Measurements from ENCODE around the gene PLXDC2. TPM values are rescaled to one million over a fixed set of nuclear protein-coding genes. Genes with fewer than 3 reads are reported as not detected.

Gene PLXDC2
- total RNA-seq, 2 experiments from 2014 or later = not detected

DNA sequence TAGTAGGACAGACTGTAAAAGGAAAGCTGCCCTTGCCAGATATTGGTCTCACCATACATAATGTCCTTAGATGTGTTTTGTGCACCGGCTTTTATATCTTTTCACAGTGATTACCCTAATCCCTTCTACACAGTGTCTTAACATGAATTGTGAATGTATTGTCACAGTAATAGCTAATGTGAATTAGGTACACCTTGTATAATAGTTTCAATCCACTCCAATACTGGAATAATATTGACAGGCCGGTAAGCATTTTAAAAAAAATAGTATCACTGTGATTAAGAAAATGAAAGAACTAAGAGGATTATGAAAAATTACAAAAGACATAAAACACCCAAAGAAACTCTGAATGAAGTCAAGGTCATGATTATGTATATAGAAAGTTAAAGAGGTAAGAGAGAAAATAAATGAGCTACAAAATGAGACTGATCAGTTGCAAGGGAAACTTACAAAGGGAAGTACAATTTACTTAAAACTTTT lies 420.9 kb downstream of the PLXDC2 start:
- POLR2A ChIA-PET = no interaction called here
- CTCF ChIA-PET = no interaction called here

DNA sequence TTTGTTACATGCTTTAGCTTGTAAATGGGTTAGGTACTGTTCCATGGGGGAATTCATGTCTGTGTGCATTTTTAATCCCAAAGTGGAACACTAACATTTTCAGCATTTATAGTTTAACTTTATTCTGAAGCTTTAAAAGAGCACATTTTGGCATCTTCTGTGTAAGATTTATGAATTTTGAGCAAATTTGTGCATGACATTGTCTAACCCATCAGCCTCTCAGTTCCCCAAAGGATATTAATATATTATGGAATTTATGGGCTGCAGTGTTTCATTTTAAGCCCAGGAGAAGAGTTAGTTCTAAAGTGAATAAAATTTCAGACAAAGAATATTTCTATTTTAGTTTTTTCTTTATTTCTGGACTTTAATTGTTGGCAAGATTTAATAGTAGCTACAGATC lies 421.4 kb downstream of the PLXDC2 start:
- ChIA-PET POLR2A (no interaction called here), CTCF (no interaction called here)

DNA sequence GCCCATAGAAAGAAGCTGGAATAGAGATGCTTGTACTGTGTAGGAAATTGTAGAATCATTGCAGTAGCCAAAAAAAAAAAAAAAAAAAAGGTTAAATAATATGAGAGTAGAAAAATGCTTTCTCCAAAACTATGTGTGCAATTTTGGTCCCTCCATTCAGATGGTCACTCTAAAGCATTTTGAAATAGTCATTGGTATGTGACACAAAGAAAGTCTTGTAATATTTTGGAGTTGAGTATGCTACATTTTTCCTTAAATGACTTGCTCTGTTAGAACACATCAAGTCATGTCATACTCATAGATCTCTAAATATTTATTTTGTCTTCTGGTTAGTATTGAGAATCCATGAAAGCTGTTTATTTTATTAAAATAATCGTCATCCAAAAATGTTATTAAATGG lies 424.4 kb downstream of the PLXDC2 start:
- ChIA-PET CTCF (no interaction called here), POLR2A (no interaction called here)

DNA sequence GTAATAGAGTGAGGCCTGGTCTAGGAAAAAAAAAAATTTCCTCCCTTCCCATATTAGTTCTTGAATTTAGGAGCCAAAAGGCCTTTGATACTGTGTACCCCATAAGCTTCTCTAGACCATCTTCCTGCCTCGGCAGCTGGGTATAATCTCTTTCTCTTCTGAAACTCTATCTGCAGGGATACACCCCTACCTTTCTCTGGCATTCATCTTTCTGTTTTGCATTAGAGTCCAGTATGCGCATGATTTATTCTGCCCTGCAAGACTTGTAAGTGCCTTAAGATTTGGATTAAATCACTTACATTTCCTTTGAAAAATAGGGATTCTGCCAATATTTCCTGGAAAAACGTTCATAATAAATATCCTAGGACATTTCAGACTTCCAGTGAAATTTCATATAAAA lies 431.2 kb downstream of the PLXDC2 start:
- CTCF ChIA-PET = interaction anchor here (0.6 kb wide), 1 partner anchor 29 kb away, joined by 3 read pairs; no protein-coding TSS in a partner anchor
- POLR2A ChIA-PET = no interaction called here

DNA sequence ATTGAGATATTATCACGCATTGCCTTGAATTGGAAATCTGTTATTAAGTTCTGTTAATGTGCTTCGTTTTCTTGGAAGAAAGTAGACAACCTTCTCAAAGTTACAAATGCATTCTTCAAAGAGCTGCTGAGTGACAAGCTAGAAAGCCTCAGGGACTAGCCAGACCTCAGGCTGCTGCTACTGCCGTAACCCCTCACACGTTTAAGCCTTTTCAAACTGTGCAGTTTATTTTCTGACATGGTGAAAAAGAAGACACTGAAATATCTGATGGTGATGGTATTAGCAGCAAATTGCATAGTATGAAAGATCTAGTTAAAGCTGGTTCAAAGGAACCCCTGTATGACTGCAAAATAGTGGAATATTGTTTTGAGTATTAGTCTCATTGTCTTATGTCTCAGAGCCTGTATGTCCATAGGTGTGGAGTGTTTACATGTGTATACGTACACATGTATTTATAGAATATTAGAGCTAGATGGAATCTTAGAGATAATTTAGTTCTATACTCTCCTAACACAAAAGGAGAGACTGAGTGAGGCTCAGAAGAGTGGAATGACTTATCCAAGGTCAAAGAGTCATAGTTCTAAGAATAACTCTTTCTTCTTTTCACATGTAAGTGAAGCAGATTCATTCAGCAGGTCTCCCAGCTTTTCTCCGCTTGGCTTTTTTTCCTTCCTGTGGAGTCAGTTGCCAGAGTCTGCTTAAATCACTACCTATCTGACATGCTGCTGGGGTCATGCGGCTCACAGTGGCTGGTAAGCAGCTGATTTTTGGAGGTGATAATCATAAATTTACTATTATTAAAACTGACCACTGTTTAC lies 431.9 kb downstream of the PLXDC2 start:
- CTCF ChIA-PET = interaction anchor here (0.6 kb wide), 1 partner anchor 29 kb away, joined by 3 read pairs; no protein-coding TSS in a partner anchor

DNA sequence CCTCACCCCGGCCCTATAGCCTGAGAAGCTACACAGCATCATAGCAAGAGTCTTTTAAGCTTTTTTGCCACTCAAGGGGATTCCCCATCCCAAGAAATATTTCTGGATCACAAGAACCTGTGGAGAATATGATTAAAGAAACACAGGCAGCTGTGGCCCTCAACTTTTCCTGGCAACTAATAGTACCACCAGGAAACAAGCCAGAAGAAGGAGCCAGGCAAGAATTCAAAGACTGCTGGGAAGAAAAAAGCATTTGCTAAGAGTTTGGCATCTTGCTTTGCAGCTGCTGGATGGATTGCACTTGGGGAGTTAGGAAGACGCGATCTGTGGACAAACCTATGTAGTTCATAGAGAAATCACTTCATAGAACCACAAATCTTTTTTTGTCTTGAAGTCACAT lies 437.8 kb downstream of the PLXDC2 start:
- POLR2A ChIA-PET = no interaction called here

More for the DNA sequence above, 431.9 kb downstream of the PLXDC2 start:
- POLR2A ChIA-PET = no interaction called here

DNA sequence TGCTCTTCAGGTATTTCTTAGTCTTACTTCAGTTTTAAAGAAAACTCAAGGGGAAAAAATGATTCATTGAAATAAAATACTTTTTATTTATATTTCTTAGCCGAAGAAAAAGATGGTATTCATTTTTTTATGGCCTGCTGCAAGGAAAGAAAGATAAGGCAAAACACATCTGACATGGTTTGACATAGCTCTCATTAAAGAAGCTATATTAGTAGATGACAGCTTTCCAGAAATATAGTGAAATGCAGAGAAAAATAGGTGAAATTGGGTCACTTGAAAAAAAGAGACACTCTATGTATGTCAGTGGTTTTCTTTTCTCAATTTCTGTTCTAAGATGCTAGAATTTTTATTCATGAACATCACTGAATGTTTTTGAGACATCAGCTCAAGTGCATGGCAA lies 438.3 kb downstream of the PLXDC2 start:
- POLR2A ChIA-PET = no interaction called here
- CTCF ChIA-PET = no interaction called here

More for the DNA sequence above, 437.8 kb downstream of the PLXDC2 start:
- CTCF ChIA-PET = no interaction called here

DNA sequence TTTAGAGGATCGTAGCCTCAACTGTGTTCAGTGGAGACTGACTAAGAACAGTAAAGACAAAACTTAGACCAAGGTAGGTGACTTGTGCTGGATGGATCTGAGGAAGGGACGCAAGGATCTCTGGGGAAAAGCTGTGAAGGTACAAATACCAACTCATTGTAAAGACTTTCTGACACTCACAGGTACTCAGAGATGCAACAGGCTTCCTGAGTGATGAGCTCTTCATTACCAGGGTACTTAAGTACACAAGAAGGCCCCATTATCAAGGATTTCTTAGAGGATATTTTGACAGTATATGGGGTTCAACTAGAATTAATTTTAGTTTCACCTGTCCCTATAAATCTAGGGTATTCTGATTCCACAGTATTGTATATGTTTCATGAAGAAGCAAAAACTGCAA lies 440.7 kb downstream of the PLXDC2 start:
- POLR2A ChIA-PET = no interaction called here
- CTCF ChIA-PET = no interaction called here

DNA sequence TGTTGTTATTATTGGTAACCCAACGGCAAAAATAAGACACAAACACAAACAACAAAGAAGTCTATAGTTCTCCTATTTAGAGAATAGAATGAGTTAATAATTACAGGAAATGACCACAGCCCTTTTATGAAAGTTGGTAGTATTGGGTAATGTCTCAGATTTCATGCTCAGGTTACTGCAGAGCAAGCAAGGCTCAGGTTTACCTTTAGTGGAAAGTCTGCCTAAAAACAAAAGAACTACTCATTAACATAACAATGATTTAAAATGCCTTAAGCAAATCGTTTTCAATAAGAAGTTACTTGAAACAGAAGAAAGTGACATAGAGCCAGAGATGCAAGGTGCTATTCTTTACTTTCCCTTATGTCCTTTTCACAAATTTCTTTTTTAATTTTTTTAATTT lies 441.2 kb downstream of the PLXDC2 start:
- POLR2A ChIA-PET = no interaction called here
- CTCF ChIA-PET = no interaction called here

DNA sequence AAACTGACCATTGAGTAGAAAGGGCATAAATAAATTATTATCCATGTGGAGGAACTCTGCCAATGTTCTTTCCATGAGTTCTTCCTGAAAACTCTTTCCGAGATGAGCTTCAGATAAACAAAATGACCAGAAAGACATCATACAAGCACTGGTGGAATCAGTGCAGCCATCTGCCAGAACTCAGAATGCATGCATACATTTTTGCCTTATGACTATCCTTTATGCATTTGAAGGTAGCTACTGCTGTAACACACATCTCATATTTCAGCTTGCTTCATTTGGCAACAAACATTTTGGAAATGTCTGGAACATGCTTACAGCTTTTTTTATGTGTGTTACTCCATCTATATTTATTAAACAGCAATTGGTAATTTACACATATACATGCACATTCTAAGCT lies 448.9 kb downstream of the PLXDC2 start:
- POLR2A ChIA-PET = no interaction called here
- CTCF ChIA-PET = no interaction called here

DNA sequence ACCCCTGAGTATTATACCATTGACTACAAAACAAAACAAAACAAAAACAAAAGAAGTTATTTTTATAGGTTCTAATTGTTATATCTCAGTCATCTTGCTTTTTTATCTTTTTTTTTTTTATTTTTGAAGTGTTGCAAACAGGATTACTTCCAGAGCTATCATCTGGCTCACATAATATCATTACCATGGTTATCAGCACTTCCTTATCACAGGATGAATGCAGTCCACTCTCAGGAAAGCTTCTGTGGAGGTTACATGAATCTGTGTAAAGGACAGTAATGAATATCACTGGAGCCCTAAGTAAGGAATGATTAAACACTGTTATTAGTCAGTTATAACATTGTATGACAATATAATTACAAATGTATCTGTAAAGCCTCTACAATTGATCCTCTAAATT lies 451.5 kb downstream of the PLXDC2 start:
- ChIA-PET POLR2A (no interaction called here), CTCF (no interaction called here)

DNA sequence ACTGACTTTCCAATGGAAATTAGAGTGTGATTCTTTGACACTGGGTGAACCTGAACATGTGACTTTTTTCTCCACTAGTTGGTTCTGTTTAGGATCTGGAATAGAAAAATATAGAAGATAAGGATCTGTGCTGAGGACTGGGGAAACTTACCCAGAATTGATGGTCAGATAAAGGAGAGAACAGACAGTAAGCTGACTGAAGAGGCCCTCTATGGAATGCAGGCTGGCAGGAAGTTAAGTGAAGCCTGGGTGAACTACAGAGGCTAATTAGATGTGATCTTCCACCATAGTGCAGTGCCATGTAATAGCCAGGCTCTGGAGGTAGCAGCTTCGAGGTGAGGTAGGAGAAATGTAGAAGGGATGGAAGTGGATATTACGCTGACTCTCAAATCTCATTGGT lies 455.3 kb downstream of the PLXDC2 start:
- ChIA-PET POLR2A (no interaction called here), CTCF (no interaction called here)

DNA sequence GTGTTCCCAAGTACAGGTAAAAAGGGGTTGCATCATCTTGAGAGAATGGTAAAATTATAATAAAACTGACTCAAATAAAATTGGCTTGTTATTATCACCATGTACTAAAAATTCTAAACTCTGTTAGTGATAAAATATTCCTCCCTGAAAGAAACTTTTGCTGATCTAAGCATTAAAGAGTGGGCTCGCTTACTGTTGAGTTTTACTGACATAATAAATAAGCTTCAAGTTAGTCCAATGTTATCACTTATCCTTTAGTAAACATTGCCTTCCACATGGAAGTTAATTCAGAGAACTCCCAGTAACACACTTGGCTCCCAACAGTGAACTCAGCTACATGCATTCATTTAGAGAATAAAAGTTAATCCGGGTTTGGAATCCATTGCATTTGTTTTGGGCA lies 456.4 kb downstream of the PLXDC2 start:
- CTCF ChIA-PET = no interaction called here

DNA sequence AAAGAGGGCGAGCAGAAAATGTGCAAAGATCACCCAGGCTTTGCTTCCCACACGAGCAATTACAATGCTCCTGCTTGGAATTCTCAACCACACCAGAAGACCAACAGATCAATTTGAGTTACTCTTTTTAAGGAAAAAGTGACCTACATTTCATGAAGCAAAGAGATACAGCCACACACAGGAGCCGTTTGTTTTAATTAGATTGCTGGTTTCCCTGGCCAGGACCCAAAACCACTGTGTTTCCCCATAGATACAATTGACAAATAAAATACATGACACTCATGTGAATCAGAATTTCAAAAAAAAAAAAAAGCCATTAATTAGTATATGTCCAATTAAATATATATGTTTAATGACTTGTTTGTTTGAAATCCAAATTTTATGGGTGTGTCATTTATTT lies 458.3 kb downstream of the PLXDC2 start:
- ChIA-PET CTCF (no interaction called here), POLR2A (no interaction called here)

More for the DNA sequence above, 456.4 kb downstream of the PLXDC2 start:
- POLR2A ChIA-PET = no interaction called here

DNA sequence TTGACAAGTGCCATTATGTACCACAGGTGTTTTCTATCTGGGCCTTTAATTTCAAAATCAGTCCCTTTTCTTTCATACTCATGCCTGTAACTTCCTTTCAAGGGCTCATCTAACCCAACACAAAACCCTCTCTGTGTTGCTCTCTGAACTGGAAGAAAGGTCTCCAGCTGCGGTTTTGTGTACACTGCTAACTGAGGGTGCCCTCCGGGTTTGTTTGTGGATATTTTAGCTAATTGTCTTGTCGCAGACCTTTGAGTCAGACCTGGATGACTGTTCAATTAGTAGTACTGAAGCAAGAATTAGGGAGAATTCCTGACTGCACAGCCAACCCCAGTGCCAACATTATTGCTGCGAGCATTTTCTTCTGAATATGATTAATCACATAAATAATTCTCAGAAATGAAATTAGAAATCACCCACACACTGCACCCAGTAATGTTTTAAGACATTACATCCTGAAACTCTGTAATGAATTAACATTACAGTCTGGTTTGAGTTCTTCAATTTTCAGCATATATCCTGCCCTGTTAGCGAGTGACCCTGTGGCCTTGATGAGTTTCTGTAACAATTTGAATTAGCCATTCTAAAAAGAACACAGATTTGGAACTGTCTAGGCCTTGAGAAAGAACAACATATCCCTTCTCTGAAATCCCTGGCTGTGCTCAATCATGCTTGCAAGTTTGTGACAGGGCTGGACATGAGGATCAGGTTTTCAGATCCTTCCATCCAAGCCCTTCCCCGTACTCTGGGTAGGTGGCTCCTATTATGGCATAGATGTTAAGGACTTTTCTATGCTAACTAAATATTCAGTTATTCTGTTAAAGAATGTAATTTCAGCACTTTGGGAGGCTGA lies 460.1 kb downstream of the PLXDC2 start:
- POLR2A ChIA-PET = no interaction called here

DNA sequence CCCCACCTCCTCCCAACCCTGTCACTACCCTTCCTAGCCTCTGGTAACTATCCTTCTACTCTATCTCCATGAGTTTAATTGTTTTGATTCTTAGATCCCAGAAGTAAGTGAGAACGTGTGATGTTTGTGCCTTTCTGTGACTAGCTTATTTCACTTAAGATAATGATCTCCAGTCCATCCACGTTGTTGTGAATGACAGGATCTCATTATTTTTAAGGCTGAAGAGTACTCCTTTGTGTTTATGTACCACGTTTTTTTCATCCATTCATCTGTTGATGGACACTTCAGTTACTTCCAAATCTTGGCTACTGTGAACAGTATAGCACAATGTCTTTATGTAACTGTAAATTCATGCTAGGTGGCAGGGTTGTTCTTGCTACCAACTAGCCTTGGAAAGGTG lies 461.6 kb downstream of the PLXDC2 start:
- POLR2A ChIA-PET = no interaction called here

More for the DNA sequence above, 460.1 kb downstream of the PLXDC2 start:
- CTCF ChIA-PET = interaction anchor here (0.7 kb wide), 1 partner anchor 29 kb away, joined by 3 read pairs; no protein-coding TSS in a partner anchor

DNA sequence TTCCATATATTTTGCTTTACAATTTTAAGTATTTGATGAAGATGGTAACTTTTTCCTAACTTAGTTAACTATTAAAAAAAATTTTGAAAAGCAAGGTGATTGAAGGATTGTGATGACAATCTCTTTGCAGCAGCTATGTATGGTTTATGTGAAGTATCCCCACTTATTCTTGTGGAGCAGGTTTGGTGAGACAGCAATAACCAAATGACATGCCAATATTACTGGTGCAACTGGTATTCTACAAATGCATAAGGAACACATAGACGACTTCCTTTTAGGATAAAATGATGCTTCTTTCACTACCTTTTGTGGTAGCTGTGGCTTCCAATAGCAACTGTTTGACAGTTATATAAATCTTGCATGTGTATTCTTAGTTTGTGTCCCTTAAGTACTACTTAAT lies 465.3 kb downstream of the PLXDC2 start:
- ChIA-PET CTCF (no interaction called here), POLR2A (no interaction called here)

More for the DNA sequence above, 461.6 kb downstream of the PLXDC2 start:
- CTCF ChIA-PET = no interaction called here

DNA sequence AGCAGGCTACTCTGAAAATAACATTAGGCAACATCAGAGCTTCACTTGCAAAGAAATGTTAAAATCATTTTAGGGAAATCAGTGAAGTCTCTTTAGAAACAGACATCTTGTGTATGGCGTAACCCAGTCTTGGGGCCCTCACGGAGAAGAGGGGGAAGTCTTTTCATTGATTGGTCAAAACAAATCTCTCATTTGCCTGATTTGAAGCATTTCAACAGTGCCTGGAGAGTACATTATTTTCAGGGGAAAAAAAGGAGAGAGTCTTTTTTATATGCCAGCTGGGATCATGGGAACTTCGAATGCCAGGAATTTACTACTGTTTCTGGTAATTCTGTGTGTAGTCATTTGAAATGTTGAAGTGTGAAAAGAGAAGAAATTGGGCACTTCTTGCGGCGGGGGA lies 471.4 kb downstream of the PLXDC2 start:
- ChIA-PET POLR2A (no interaction called here), CTCF (no interaction called here)

DNA sequence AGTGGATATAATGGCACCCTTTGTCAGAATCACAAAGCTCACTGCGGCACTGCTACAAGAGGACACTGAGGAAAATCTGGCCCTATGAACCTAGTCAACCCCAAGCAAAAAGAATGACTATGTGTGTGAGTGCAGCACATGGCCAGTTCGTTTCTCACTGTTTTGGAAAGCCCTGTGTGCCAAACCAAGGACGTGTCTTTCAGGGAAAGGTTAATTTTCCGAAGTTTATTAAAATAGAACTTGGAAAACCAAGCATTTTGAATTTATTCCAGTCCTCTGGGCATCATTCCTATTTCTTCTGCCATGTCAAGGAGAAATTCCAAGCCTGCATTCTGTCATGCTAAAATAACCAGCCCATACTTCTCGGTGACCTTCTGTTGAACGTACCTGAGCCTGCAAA lies 471.8 kb downstream of the PLXDC2 start:
- POLR2A ChIA-PET = no interaction called here
- CTCF ChIA-PET = no interaction called here

DNA sequence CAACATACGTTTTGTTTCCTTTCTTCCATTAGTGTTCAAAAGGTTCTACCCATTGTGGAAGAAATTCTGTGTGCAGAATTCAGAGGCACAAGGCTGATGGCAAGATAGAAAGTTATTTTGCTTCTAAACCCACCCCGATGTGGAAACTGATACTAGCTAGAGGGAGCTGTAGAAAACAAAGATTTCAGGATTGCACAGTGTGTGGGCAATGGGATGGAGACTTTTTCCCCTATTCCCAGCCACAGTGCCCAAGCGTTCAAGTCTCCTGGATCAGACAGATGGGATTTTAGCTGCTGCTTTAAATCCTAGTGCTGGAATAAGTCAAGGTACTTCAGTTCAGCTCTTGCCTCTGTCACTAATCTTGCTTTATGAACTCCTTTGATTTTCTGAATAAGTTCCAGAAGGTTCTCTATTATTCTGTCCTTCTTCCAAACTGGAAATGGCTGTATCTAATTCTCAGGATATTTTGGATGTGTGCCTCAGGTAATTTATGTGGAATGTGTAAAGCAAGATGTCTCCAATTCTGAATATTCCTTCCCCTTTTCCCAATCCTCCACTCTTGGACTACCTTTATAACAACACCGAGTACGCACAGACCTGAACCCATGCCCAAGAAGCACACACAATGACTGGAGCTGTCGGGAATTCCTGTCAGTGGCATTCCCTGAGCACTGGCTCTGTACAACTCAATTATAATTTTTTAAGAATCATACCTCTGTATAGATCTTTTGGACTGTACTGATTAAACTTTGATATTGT lies 473.0 kb downstream of the PLXDC2 start:
- ChIA-PET POLR2A (no interaction called here), CTCF (no interaction called here)
